Measurements from ENCODE around the gene VPS52.
"Not testable (repeated sequence)": the region's sequence is repeated elsewhere in the genome, so short reads cannot be mapped to it uniquely, and the experiment has no call there.

Gene VPS52

GRCh38 chr6:33299237-33299944 is 27.7 kb upstream of the VPS52 start:
- no peak for FAIRE-seq

- FAIRE-seq = no peak
Measured at GRCh38 chr6:33298773-33299236, 27.1 kb upstream of the VPS52 start, which contains the start of gene RGL2. TSS of gene RGL2 (minus strand) at chr6:33298942. CDS start at chr6:33298610, 332 bp downstream.

GRCh38 chr6:33297956-33298772 is 26.5 kb upstream of the VPS52 start:
- FAIRE-seq = no peak

- FAIRE-seq = no peak
Measured at GRCh38 chr6:33297406-33297955, 25.8 kb upstream of the VPS52 start.

GRCh38 chr6:33296797-33297405 is 25.2 kb upstream of the VPS52 start:
- no peak for FAIRE-seq

- no peak for FAIRE-seq
Measured at GRCh38 chr6:33295621-33296369, 24.1 kb upstream of the VPS52 start.

GRCh38 chr6:33294086-33294823 is 22.6 kb upstream of the VPS52 start:
- FAIRE-seq = no peak

- no peak for FAIRE-seq
Measured at GRCh38 chr6:33292996-33293682, 21.5 kb upstream of the VPS52 start.

GRCh38 chr6:33290459-33290858 is 18.8 kb upstream of the VPS52 start:
- no peak for FAIRE-seq

- FAIRE-seq = no peak
Measured at GRCh38 chr6:33289784-33290315, 18.2 kb upstream of the VPS52 start.

GRCh38 chr6:33288921-33289783 is 17.5 kb upstream of the VPS52 start, which contains the start of the genes PFDN6 and WDR46:
TSS of gene PFDN6 (plus strand) at chr6:33289601. CDS start at chr6:33289857, 256 bp downstream.
TSS of gene WDR46 (minus strand) at chr6:33289239. CDS start at chr6:33289170, 69 bp downstream.
- FAIRE-seq = no peak

- no peak for FAIRE-seq
Measured at GRCh38 chr6:33288141-33288920, 16.7 kb upstream of the VPS52 start.

- no peak for FAIRE-seq
Measured at GRCh38 chr6:33286946-33287914, 15.6 kb upstream of the VPS52 start.

- FAIRE-seq = not testable (repeated sequence)
Measured at GRCh38 chr6:33285214-33285613, 13.5 kb upstream of the VPS52 start.

GRCh38 chr6:33280539-33280938 is 8.9 kb upstream of the VPS52 start:
- no peak for FAIRE-seq

- FAIRE-seq = no peak
Measured at GRCh38 chr6:33279971-33280511, 8.4 kb upstream of the VPS52 start.

- no peak for FAIRE-seq
Measured at GRCh38 chr6:33279257-33279695, 7.6 kb upstream of the VPS52 start.
